PC-9 (cell line): ENCODE results near the gene ALG1.
"Not testable (repeated sequence)": the region's sequence is repeated elsewhere in the genome, so short reads cannot be mapped to it uniquely, and the experiment has no call there.

Experiments
- EZH2 ChIP-seq: fragments of 200-600 bp; sonication (generic); IDR thresholded peaks from 2 replicates; pipeline ENCODE4 v1.8.0; 2017; ENCODE audit warnings: antibody characterized with exemption, low read depth
- TF ChIP-seq, protein P1 (sequence below): fragments of 200-600 bp; sonication (generic); conservative IDR thresholded peaks from 2 replicates; pipeline ENCODE4 v1.6.1; 2017; ENCODE audit warnings: mixed run types, antibody characterized with exemption, mild to moderate bottlenecking, moderate library complexity

DNA sequence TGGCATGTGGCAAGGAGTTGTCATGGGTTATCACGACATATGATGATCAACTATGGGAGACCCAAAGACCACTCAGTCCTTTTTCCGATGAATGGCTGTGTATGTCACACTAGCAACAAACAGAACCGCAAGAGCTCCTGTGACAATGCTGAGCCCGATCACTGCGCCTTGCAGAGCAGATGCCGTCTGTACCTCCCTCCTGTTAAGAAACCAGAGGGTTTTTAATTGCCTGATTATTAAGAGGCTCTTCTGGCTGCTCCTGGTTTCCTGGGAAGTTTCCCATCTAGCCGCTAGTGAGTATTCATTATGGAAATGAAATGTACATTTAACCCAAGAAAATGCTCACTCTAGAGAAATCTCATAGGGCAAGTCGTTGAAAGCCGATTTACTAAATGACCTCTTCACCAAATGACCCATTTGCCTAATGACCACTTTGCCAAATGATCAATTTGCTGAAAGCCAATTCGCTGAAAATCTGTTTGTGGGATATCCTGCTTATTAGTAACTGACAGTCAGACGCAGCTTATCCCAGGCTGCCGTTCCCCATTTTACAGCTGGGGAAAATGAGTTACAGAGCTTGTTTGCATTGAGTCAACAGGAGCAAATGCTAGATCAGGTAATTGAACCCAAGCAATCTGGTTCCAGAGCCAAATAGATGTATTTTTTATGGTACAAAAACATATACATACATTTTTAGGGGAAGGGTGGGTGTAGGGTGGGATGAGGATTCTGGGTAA, 31.8 kb downstream of the ALG1 start:
- not testable (repeated sequence) for TF ChIP-seq EZH2
- TF ChIP-seq, protein P1, sequence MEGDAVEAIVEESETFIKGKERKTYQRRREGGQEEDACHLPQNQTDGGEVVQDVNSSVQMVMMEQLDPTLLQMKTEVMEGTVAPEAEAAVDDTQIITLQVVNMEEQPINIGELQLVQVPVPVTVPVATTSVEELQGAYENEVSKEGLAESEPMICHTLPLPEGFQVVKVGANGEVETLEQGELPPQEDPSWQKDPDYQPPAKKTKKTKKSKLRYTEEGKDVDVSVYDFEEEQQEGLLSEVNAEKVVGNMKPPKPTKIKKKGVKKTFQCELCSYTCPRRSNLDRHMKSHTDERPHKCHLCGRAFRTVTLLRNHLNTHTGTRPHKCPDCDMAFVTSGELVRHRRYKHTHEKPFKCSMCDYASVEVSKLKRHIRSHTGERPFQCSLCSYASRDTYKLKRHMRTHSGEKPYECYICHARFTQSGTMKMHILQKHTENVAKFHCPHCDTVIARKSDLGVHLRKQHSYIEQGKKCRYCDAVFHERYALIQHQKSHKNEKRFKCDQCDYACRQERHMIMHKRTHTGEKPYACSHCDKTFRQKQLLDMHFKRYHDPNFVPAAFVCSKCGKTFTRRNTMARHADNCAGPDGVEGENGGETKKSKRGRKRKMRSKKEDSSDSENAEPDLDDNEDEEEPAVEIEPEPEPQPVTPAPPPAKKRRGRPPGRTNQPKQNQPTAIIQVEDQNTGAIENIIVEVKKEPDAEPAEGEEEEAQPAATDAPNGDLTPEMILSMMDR, result not testable (repeated sequence)
